Heart left ventricle (tissue), 13 donors: ENCODE data around the gene NLRP8.

Source experiments
- POLR2A ChIP-seq, 2 donors: fragments of 450-650 bp; IDR thresholded peaks; one replicate each; pipeline ENCODE4 v1.6.1; 2017; ENCODE audit warnings: antibody characterized with exemption in 2 of 2, mild to moderate bottlenecking in 2 of 2, moderate library complexity in 2 of 2
- TF ChIP-seq, protein P1 (sequence below), 12 donors: fragments of 200-600 bp; sonication (generic) in 4 of 12; IDR thresholded peaks; one replicate each; pipeline versions ENCODE4 v1.5.0 to v1.8.0; 2018 to 2022; ENCODE audit warnings: antibody characterized with exemption in 12 of 12, mild to moderate bottlenecking in 5 of 12
- donor health status: ischemic (EF 13 %, LVEDD 7.1; RV severe dilation, severe dysfunction).
- donor health status: DM: no; HTN: yes; CAD: no.
- donor health status: DM: no; HTN: no; CAD: no.
- donor health status: ischemic (EF 25% LVEDD 6.9; RV normal size, moderate dysfunction).
- donor health status: ischemic (EF 25% LVEDD 5.7; RV mildly dilated, moderate dysfunction).
- donor health status: ischemic (EF 35%, LVEDD 5.7; RV mildly dilated, moderate dysfunction).
- donor health status: nonischemic (EF 11% LVEDD 7.7; RV severe dilation, severe dysfunction).
- donor health status: DM: yes; HTN: yes; CAD: no.
- donor health status: PGD.
- donor health status: ischemic (EF 29% LVEDD 5.4; RV normal size, mild dysfunction).
- donor health status: nonischemic (EF 23%, LVEDD 6.1; RV moderate dilation, normal function).

DNA sequence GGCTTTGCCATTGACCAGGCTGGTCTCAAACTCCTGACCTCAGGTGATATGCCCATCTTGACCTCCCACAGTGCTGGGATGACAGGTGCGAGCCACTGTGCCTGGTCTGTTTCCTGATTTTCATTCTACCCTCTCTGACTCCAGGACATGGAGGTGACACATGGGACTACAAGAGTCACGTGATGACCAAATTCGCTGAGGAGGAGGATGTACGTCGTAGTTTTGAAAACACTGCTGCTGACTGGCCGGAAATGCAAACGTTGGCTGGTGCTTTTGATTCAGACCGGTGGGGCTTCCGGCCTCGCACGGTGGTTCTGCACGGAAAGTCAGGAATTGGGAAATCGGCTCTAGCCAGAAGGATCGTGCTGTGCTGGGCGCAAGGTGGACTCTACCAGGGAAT, 79.1 kb downstream of the NLRP8 start:
- TF ChIP-seq, protein P1, sequence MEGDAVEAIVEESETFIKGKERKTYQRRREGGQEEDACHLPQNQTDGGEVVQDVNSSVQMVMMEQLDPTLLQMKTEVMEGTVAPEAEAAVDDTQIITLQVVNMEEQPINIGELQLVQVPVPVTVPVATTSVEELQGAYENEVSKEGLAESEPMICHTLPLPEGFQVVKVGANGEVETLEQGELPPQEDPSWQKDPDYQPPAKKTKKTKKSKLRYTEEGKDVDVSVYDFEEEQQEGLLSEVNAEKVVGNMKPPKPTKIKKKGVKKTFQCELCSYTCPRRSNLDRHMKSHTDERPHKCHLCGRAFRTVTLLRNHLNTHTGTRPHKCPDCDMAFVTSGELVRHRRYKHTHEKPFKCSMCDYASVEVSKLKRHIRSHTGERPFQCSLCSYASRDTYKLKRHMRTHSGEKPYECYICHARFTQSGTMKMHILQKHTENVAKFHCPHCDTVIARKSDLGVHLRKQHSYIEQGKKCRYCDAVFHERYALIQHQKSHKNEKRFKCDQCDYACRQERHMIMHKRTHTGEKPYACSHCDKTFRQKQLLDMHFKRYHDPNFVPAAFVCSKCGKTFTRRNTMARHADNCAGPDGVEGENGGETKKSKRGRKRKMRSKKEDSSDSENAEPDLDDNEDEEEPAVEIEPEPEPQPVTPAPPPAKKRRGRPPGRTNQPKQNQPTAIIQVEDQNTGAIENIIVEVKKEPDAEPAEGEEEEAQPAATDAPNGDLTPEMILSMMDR (IDR thresholded peaks at IDR 0.05): no peak
- no peak for TF ChIP-seq POLR2A (IDR thresholded peaks at IDR 0.05)
